Immature natural killer cell (primary cell): Measurements from ENCODE around the gene CPM. TPM values are rescaled to one million over a fixed set of nuclear protein-coding genes. Genes with fewer than 3 reads are reported as not detected.

Experiments
- DNase-seq, 3 donors: peaks; one replicate each; pipeline ENCODE4 v3.0.0; 2022; ENCODE audit warnings: mixed read lengths in 1 of 3
- H3K27ac Mint-ChIP-seq, 6 donors: one replicate each; pipeline ENCODE4 v1.8.0; 2020; ENCODE audit warnings: mixed read lengths in 6 of 6, mild to moderate bottlenecking in 5 of 6, inconsistent platforms in 4 of 6, moderate library complexity in 3 of 6
- H3K27me3 Mint-ChIP-seq, 3 donors: one replicate each; pipeline ENCODE4 v1.8.0; 2020 to 2021; ENCODE audit warnings: low read depth in 3 of 3, mild to moderate bottlenecking in 3 of 3, mixed read lengths in 3 of 3, moderate library complexity in 3 of 3, inconsistent platforms in 1 of 3
- H3K36me3 Mint-ChIP-seq, 3 donors: one replicate each; pipeline ENCODE4 v1.8.0; 2020; ENCODE audit warnings: mixed read lengths in 3 of 3, inconsistent platforms in 2 of 3, mild to moderate bottlenecking in 2 of 3
- H3K4me1 Mint-ChIP-seq, 2 donors: one replicate each; pipeline ENCODE4 v1.8.0; 2020; ENCODE audit warnings: inconsistent platforms in 2 of 2, mild to moderate bottlenecking in 2 of 2, mixed read lengths in 2 of 2, moderate library complexity in 1 of 2
- H3K4me3 Mint-ChIP-seq, 5 donors: one replicate each; pipeline ENCODE4 v1.8.0; 2020; ENCODE audit warnings: mild to moderate bottlenecking in 5 of 5, mixed read lengths in 5 of 5, inconsistent platforms in 3 of 5, moderate library complexity in 3 of 5
- H3K9me3 Mint-ChIP-seq, 6 donors: one replicate each; pipeline ENCODE4 v1.8.0; 2020; ENCODE audit warnings: mild to moderate bottlenecking in 6 of 6, mixed read lengths in 6 of 6, inconsistent platforms in 4 of 6, moderate library complexity in 3 of 6
- polyA plus RNA-seq, 3 donors: library from polyadenylated mRNA; unstranded; fragments of 300-500 nt; fragmentation: Illumina TruSeq; gene quantifications; one replicate each; pipeline ENCODE4 v1.2.3, GENCODE V29; 2021

CPM gene
- polyA plus RNA-seq, 3 donors from 2014 or later: 0.06 to 0.69 TPM; not detected in 1

DNA sequence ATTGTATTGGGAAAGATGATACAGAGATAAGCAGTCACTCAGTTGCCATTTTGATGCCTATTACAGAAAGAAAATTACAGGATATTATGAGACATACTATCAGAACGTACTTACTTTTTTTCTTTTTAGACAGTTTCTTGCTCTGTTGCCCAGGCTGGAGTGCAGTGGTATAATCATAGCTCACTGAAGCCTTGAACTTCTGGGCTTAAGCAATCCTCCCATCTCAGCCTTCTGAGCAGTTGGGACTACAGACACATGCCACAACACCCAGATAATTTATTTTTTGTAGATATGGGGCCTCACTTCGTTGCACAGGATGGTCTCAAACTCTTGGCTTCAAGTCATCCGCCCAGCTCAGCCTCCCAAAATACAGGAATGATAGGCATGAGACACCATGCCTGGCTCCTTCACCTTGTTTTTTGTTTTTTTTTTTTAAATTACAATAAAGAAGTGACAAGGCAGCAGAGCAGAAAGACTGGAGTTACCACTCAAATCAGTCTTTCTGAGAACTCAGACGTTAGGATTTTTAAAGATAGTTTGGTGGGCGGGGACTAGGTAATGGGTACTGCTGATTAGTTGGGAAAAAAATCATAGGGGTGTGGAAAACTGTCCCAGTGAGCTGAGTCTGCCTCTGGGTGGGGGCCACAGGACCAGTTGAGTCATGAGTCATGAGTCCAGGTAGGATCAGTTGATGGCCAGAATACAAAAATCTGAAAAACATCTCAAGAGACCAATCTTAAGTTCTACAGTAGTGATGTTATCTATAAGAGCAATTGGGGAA lies 11.5 kb upstream of the CPM start:
- Mint-ChIP-seq H3K27me3 (peaks cover 3 to 4% (median 3%) of the 10 kb centered on the region in 3 donors), H3K4me1 (no peaks in the 10 kb centered on the region), H3K4me3 (no peak overlapping the region), H3K36me3 (no peaks in the 10 kb centered on the region), H3K9me3 (no peaks in the 10 kb centered on the region), H3K27ac (no peak overlapping the region)
- DNase-seq: no peak

DNA sequence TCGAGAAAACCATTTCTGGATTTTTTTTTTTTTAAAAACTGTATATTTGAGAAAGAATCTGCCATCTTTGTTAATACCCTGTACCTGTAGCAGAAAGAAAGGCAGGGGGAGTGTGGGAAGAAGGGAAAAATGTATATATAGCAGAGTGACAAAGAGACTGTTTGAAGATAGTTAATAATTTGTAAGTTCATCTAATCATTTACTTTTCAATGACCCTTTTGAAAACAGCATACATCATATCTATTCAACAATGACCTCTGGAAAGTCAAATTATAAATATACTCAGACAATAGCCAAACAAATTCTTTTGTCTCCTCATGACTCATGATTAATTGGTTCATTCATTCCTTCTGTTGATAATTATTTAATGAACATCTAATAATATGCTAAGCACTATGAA lies 10.9 kb upstream of the CPM start:
- H3K9me3 Mint-ChIP-seq: no peaks in the 10 kb centered on the region
- H3K36me3 Mint-ChIP-seq: no peaks in the 10 kb centered on the region
- no peak for DNase-seq
- no peaks in the 10 kb centered on the region for H3K4me1 Mint-ChIP-seq
- H3K4me3 Mint-ChIP-seq: no peak overlapping the region
- no peak overlapping the region for H3K27ac Mint-ChIP-seq
- H3K27me3 Mint-ChIP-seq: peaks cover 3 to 4% (median 3%) of the 10 kb centered on the region in 3 donors

DNA sequence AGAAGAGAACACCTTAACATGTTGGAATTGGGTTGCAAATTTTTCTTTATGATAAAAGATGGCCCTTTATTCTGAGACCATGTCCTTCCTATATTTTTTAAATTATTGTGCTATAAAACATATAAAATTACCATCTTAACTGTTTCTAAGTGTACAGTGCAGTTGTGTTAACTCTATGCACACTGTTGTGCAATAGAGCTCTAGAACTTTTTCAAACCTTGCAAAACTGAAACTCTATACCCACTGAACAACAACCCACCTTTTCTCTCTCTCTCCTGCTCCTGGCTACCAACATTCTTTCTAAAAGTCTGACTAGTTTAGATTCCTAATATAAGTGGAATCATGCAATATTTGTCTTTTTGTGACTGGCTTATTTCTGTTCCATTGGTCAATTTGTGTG lies 7.8 kb upstream of the CPM start:
- Mint-ChIP-seq H3K27me3 (peaks cover 3 to 11% (median 5%) of the 10 kb centered on the region in 3 donors), H3K9me3 (no peaks in the 10 kb centered on the region), H3K27ac (no peak overlapping the region), H3K4me1 (no peaks in the 10 kb centered on the region), H3K4me3 (no peak overlapping the region), H3K36me3 (no peaks in the 10 kb centered on the region)
- no peak for DNase-seq

DNA sequence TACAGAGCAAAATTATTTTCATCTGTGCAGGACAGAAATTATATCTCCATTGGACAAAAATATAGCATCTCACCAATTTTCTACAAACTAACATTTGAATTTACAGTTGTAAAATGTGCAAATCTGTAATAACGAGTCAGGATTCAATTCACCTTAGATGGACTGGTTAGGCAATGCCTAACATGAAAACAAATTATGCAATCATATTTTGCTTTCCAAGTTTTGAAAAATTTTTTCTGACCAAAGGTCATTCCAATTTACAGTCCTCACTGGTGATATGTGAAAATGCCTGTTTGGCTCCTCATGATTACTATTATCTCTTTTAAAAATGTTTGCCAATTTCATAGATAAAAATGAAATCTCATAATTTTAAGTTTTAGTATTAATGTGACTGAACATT lies 6.5 kb upstream of the CPM start:
- Mint-ChIP-seq H3K9me3 (no peaks in the 10 kb centered on the region), H3K27me3 (peaks cover 3 to 15% (median 6%) of the 10 kb centered on the region in 3 donors), H3K4me3 (no peak overlapping the region), H3K36me3 (no peaks in the 10 kb centered on the region), H3K27ac (no peak overlapping the region), H3K4me1 (no peaks in the 10 kb centered on the region)
- no peak for DNase-seq

DNA sequence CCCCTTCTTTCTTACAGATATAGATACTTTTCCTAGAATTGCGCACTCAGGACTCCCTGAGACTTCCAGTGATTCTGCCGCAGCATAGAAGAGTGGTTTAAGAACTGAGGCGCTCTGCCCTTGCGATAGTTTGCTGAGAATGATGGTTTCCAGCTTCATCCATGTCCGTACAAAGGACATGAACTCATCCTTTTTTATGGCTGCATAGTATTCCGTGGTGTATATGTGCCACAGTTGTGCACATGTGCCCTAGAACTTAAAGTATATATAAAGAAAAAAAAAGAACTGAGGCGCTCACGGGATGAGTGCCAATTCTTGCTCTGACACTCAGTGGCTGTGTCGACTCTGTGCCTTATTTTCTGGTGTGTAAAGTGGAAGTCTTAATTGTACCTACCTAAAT lies 1.4 kb upstream of the CPM start:
- no peak for DNase-seq
- no peak overlapping the region for H3K27ac Mint-ChIP-seq
- peaks cover 9 to 10% of the 10 kb centered on the region in 2 donors for H3K4me1 Mint-ChIP-seq
- H3K27me3 Mint-ChIP-seq: peaks cover 3 to 25% (median 6%) of the 10 kb centered on the region in 3 donors
- H3K36me3 Mint-ChIP-seq: no peaks in the 10 kb centered on the region
- peak overlapping the region in 4 of 5 donors; percentile 15 to 51 (median 33) for H3K4me3 Mint-ChIP-seq
- no peaks in the 10 kb centered on the region for H3K9me3 Mint-ChIP-seq

DNA sequence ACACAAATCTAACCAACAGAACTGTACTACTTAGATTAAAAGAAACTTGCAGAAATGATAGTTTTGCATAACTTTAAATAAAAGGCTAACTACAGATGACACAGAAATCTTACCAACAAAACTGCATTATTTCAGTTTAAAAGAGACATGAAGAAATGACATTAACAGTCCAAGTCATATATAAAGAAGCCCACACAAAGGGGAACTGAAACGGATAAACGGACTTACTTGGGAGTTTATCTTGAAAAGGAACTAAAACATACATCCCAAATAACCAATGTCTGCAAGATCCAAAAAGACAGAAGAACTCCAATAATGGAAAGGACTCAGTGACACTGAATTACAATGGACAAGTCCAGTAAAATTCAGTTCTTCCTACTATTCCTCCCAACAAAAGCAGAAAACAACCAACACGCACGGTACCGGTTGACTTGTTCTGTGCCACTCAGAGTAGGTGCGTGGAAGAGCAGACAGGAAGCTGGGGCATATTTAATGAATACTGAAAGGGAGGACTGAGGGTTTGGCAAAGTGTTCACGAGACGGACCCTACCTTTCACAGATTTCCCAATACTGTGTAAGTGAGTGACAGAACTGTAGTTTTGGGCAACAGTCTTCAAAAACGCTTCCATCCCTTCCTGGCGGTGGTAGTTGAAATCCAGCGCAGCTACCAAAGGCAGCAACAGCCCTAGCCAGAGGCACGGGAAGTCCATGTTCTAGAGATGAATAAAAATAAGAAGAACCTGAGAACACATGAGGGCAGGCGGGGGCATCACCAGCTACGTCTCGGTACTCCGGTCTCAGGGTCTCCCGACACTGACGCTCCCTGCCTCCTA lies 627 bp downstream of the CPM start:
- peak in 2 of 3 donors; percentile 1 to 2 for DNase-seq

DNA sequence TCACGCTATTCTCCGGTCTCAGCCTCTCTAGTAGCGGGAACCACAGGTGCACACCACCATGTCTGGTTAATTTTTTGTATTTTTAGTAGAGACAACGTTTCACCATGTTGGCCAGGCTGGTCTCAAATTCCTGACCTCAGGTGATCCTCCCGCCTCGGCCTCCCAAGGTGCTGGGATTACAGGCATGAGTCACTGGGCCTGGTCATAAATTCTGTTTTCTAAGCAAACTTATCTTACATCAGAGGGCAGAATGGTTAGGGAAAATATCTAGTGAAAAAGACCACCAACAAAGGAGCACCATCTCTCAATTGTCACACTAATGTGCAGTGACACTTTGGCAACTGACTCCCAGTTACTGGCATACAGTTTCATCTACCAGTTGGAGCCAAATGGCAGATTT lies 2.8 kb downstream of the CPM start:
- Mint-ChIP-seq H3K36me3 (no peaks in the 10 kb centered on the region), H3K4me3 (no peak overlapping the region), H3K4me1 (peaks cover 9 to 10% of the 10 kb centered on the region in 2 donors), H3K27me3 (peaks cover 3 to 23% (median 4%) of the 10 kb centered on the region in 3 donors), H3K9me3 (peaks cover 0 to 5% (median 0%) of the 10 kb centered on the region in 6 donors), H3K27ac (no peak overlapping the region)
- no peak for DNase-seq

More for the DNA sequence above, 627 bp downstream of the CPM start:
- peak overlapping the region; percentile 75 to 89 (median 82) for H3K4me3 Mint-ChIP-seq
- H3K4me1 Mint-ChIP-seq: peaks cover 9 to 10% of the 10 kb centered on the region in 2 donors
- H3K9me3 Mint-ChIP-seq: peaks cover 0 to 5% (median 0%) of the 10 kb centered on the region in 6 donors
- H3K27ac Mint-ChIP-seq: no peak overlapping the region
- peaks cover 6 to 29% (median 6%) of the 10 kb centered on the region in 3 donors for H3K27me3 Mint-ChIP-seq
- no peaks in the 10 kb centered on the region for H3K36me3 Mint-ChIP-seq

DNA sequence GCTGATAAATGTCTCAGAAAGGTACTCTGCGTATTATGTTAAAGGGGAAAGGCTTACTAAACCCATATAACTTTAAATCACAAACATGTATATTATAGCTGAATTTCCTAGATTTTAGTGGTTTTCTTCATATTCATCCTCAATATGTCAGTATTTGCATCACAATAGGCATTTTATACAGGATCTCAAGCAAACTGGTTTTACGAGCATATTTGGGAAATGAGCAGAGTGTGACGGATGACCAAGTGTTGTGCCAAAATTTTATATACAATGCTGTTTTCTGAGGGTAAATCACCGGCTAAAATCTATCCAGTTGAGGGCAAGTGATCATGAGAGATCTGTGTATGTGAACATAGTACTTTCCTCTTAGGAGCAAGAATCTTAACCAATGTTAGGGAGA lies 8.4 kb downstream of the CPM start:
- Mint-ChIP-seq H3K4me3 (no peak overlapping the region), H3K9me3 (peaks cover 0 to 5% (median 0%) of the 10 kb centered on the region in 6 donors), H3K27me3 (peaks cover 0 to 15% (median 3%) of the 10 kb centered on the region in 3 donors), H3K27ac (no peak overlapping the region), H3K36me3 (no peaks in the 10 kb centered on the region), H3K4me1 (no peaks in the 10 kb centered on the region)
- no peak for DNase-seq

DNA sequence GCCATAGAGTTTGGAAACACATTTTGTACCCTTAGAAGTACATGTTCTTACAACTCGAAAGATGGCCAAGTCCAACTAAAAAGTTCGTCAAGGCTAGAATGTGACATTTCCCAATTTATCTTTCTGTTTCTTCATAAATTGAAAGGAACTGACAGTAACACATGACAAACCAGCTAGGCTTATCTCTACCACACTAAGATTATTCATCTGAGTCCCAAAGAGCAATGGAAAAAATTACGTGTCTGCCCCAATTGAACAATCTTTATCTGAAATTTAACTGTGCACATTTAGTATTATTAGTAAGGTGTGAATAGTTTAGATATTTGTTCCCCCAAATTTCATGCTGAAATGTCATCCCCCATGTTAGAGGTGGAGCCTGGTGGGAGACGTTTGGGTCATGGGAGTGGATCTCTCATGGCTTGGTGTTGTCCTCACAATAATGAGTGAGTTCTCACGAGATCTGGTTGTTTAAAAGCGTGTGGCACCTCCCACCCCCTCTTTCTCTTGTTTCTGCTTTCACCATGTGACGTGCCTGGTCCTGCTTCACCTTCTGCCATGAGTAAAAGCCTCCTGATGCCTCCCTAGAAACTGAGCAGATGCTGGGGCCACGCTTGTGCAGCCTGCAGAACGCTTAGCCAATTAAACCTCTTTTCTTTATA lies 13.3 kb downstream of the CPM start:
- Mint-ChIP-seq H3K36me3 (no peaks in the 10 kb centered on the region), H3K27ac (no peak overlapping the region), H3K9me3 (no peaks in the 10 kb centered on the region), H3K4me1 (no peaks in the 10 kb centered on the region), H3K4me3 (no peak overlapping the region), H3K27me3 (peaks cover 0 to 6% (median 0%) of the 10 kb centered on the region in 3 donors)
- no peak for DNase-seq

DNA sequence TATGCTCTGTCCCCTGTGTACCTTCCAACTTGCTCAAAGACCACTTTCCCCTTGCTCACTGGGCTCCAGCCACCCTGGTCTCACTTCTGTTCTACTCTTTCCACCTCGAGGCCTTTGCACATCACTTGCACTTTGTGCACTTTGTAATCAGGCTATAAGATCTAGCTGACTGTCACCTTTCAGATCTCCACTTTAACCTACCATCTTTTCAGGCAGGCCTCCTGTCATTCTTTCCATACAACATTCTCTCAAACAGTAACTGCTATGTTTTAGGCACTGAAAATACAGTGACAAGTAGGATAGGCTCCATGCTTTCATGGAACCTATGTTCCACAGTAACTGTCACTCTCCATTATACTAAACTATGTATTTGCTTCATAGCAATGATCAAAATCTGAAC lies 14.0 kb downstream of the CPM start:
- Mint-ChIP-seq H3K4me1 (no peaks in the 10 kb centered on the region), H3K27ac (no peak overlapping the region), H3K9me3 (no peaks in the 10 kb centered on the region), H3K4me3 (no peak overlapping the region), H3K27me3 (peaks cover 0 to 6% (median 0%) of the 10 kb centered on the region in 3 donors), H3K36me3 (no peaks in the 10 kb centered on the region)
- DNase-seq: no peak

DNA sequence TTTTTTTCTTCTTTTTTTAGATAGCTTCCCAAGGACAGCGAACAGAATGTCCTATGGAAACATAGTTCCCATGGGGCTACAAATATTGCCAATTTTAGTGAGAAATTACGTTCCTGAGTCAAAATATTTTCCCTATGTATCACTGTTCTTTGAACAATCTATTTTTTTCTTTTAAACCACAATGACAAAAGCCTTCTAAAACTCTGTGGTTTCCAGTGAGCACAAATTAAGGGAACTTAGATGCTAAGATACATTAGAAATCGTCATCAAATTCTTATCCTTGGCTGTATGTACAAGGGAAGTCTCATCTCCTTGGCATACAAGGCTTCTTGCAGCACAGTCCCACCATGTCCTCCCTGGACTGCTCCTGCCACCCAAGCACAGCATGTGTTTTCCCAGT lies 17.9 kb downstream of the CPM start:
- Mint-ChIP-seq H3K4me1 (no peaks in the 10 kb centered on the region), H3K27me3 (peaks cover 0 to 2% (median 0%) of the 10 kb centered on the region in 3 donors), H3K36me3 (no peaks in the 10 kb centered on the region), H3K4me3 (no peak overlapping the region), H3K9me3 (no peaks in the 10 kb centered on the region), H3K27ac (no peak overlapping the region)
- DNase-seq: no peak

DNA sequence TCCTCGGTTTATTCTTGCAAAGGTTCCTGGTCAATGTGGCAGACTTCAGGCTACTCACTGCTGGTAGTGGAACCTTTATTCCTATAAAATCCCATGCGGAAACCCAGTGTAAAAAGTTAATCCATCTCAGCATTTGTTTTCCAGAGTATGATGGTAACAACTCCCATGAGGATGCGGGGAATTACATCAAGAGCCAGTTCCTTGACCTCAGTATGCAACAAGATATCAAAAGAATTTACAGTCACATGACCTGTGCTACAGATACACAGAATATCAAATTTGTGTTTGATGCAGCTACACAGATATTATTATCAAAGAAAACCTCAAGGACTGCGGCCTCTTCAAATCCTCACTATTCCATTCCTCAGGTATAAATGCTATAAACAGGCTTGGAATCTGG lies 19.3 kb downstream of the CPM start:
- H3K36me3 Mint-ChIP-seq: no peaks in the 10 kb centered on the region
- DNase-seq: no peak
- no peaks in the 10 kb centered on the region for H3K9me3 Mint-ChIP-seq
- no peaks in the 10 kb centered on the region for H3K4me1 Mint-ChIP-seq
- H3K27ac Mint-ChIP-seq: no peak overlapping the region
- H3K27me3 Mint-ChIP-seq: peaks cover 0 to 2% (median 0%) of the 10 kb centered on the region in 3 donors
- no peak overlapping the region for H3K4me3 Mint-ChIP-seq

DNA sequence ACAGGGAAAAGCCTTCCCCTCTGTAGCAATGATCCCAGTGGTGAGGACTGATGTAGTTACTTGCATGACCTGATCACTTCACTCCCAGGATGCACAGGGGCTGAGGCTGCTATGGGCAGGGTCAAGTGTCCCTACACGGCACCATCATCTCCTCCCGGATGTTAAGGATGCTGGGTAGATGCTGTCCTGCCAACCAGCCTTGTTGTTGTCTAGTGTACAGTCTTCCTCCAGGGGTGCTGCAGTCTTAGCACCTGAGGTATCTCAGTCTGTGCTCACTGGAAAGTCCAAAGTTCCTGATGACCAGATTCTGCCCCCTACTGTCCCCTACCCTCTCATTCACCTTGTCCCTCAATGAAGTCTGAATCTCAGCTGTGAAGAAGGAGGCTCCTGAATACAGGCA lies 20.1 kb downstream of the CPM start:
- Mint-ChIP-seq H3K27ac (no peak overlapping the region), H3K4me3 (no peak overlapping the region), H3K9me3 (no peaks in the 10 kb centered on the region), H3K27me3 (peaks cover 0 to 4% (median 2%) of the 10 kb centered on the region in 3 donors), H3K36me3 (no peaks in the 10 kb centered on the region), H3K4me1 (no peaks in the 10 kb centered on the region)
- DNase-seq: no peak
